SU-DHL-6 (cell line): ENCODE results near the gene BAX.

Experiments used
- H2AFZ ChIP-seq: fragments of 200-600 bp; sonication (generic); 2 replicates; pipeline ENCODE4 v1.6.1; 2014; ENCODE audit warnings: low read depth, mild to moderate bottlenecking, moderate library complexity, mixed read lengths, antibody characterized with exemption, low read length; ENCODE audit not compliant: severe bottlenecking
- H3F3A ChIP-seq: fragments of 200-600 bp; shearing (Covaris generic); 2 replicates; pipeline ENCODE4 v1.6.0; 2016; ENCODE audit warnings: antibody characterized with exemption, mild to moderate bottlenecking; ENCODE audit not compliant: insufficient read depth
- H3K27ac ChIP-seq: fragments of 200-600 bp; sonication (generic); 2 replicates; pipeline ENCODE4 v1.5.1; 2016; ENCODE audit warnings: low read depth, mild to moderate bottlenecking, low read length, moderate library complexity, mixed read lengths
- H3K27me3 ChIP-seq: fragments of 200-600 bp; sonication (generic), shearing (Covaris generic); 2 replicates; pipeline ENCODE4 v1.6.0; 2014; ENCODE audit warnings: mild to moderate bottlenecking, low read length
- H3K36me3 ChIP-seq: fragments of 200-600 bp; sonication (generic); 2 replicates; pipeline ENCODE4 v1.6.1; 2014; ENCODE audit warnings: mild to moderate bottlenecking, low read length, mixed read lengths
- H3K4me2 ChIP-seq: fragments of 300-600, 200-600 bp; shearing (Covaris generic), sonication (generic); 2 replicates; pipeline ENCODE4 v1.6.0; 2014; ENCODE audit warnings: low read length, low read depth, mild to moderate bottlenecking; ENCODE audit not compliant: poor library complexity, severe bottlenecking
- H3K4me3 ChIP-seq: fragments of 200-600 bp; sonication (generic); 2 replicates; pipeline ENCODE4 v1.5.1; 2014; ENCODE audit warnings: antibody characterized with exemption, low read length, mild to moderate bottlenecking, mixed read lengths; ENCODE audit not compliant: insufficient read depth, poor library complexity, severe bottlenecking
- H3K79me2 ChIP-seq: fragments of 200-600 bp; sonication (generic); 2 replicates; pipeline ENCODE4 v1.6.1; 2014; ENCODE audit warnings: mild to moderate bottlenecking, low read length, moderate library complexity; ENCODE audit not compliant: insufficient read depth
- H3K9ac ChIP-seq: fragments of 200-600 bp; sonication (generic); 2 replicates; pipeline ENCODE4 v1.7.0; 2014; ENCODE audit warnings: mild to moderate bottlenecking, low read length
- H3K9me2 ChIP-seq: fragments of 200-600 bp; sonication (generic); replicated peaks from 2 replicates; pipeline ENCODE4 v1.6.1; 2014; ENCODE audit warnings: low read length; ENCODE audit not compliant: insufficient read depth
- H3K9me3 ChIP-seq: fragments of 200-600 bp; sonication (generic); 2 replicates; pipeline ENCODE4 v1.6.1; 2014; ENCODE audit warnings: low read length, mixed read lengths; ENCODE audit not compliant: insufficient read depth
- H4K20me1 ChIP-seq: fragments of 200-600 bp; sonication (generic); 2 replicates; pipeline ENCODE4 v1.6.1; 2014; ENCODE audit warnings: low read depth, mild to moderate bottlenecking, antibody characterized with exemption, low read length, moderate library complexity, mixed read lengths
- CTCF ChIP-seq: fragments of 200-600 bp; sonication (generic); IDR thresholded peaks from one replicate; pipeline ENCODE4 v1.5.1; 2017; ENCODE audit warnings: antibody characterized with exemption, mild to moderate bottlenecking, low read length, moderate library complexity; ENCODE audit not compliant: insufficient read depth, poor library complexity, severe bottlenecking
- EZH2phosphoT487 ChIP-seq: fragments of 200-600 bp; sonication (generic), shearing (Covaris generic); conservative IDR thresholded peaks from 2 replicates; pipeline ENCODE4 v1.6.1; 2018; ENCODE audit warnings: mild to moderate bottlenecking, antibody characterized with exemption, low read length, moderate library complexity, mixed read lengths

The BAX gene

GRCh38 chr19:48966541-48967345, 12.1 kb downstream of the BAX start:
- Histone ChIP-seq H3K9me3 (no peaks in the 10 kb centered on the region), H3K4me2 (peak overlapping the region; percentile 77), H3K79me2 (peaks cover 14% of the 10 kb centered on the region), H3K27me3 (no peaks in the 10 kb centered on the region), H3K9me2 (no peaks in the 10 kb centered on the region), H2AFZ (no peak overlapping the region), H4K20me1 (no peaks in the 10 kb centered on the region), H3K27ac (peak overlapping the region; percentile 61; the same call in 1 of the 2 replicates), H3K9ac (peak overlapping the region; percentile 73), H3K36me3 (no peaks in the 10 kb centered on the region), H3K4me3 (peak overlapping the region; percentile 72), H3F3A (peaks cover 48% of the 10 kb centered on the region)
- TF ChIP-seq CTCF (no peak), EZH2phosphoT487 (no peak)

GRCh38 chr19:48967346-48968178, 12.9 kb downstream of the BAX start:
- Histone ChIP-seq H3K9me2 (no peaks in the 10 kb centered on the region), H4K20me1 (no peaks in the 10 kb centered on the region), H3K27me3 (no peaks in the 10 kb centered on the region), H3K9me3 (no peaks in the 10 kb centered on the region), H3K4me2 (no peak overlapping the region), H3K79me2 (peaks cover 14% of the 10 kb centered on the region), H3K36me3 (no peaks in the 10 kb centered on the region), H2AFZ (no peak overlapping the region), H3F3A (peaks cover 40% of the 10 kb centered on the region), H3K9ac (no peak overlapping the region), H3K4me3 (no peak overlapping the region), H3K27ac (peak overlapping the region; percentile 33; the same call in 1 of the 2 replicates)
- TF ChIP-seq CTCF, result no peak
- no peak for TF ChIP-seq EZH2phosphoT487

DNA sequence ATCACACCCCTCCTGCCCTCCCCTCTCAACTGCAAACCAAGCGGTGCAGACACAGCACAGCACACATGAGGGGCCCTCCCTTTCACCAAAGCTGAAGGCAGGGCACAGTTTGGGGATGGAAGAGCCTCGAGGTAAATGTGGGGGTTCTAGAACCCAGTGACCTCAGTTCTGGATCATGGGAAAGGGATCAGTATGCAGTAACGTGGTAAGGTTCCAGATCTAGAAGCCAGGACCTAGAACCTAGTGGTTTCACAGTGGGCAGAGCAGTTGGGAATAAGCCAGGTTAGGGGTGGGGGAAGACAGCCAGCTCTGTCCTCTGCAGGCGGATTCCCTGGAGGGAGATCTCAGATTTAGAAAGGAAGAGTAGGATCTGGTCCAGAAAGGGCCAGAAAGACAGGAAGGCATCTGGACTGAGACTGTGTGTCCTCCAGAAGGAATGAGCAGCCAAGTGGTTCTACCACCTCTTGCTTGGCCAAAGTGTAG, 13.5 kb downstream of the BAX start:
- Histone ChIP-seq H3K9ac (no peak overlapping the region), H3K27me3 (no peaks in the 10 kb centered on the region), H3K4me2 (no peak overlapping the region), H2AFZ (no peak overlapping the region), H3K36me3 (no peaks in the 10 kb centered on the region), H3K4me3 (no peak overlapping the region), H3K79me2 (peaks cover 14% of the 10 kb centered on the region), H3K9me2 (no peaks in the 10 kb centered on the region), H3K9me3 (no peaks in the 10 kb centered on the region), H4K20me1 (no peaks in the 10 kb centered on the region), H3F3A (peaks cover 39% of the 10 kb centered on the region), H3K27ac (peak overlapping the region; percentile 33; the same call in 1 of the 2 replicates)
- TF ChIP-seq EZH2phosphoT487 (no peak), CTCF (no peak)
